Ascending aorta (tissue), 2 donors: Measurements from ENCODE around the gene PIKFYVE. TPM values are rescaled to one million over a fixed set of nuclear protein-coding genes. Genes with fewer than 3 reads are reported as not detected.
A peak's percentile ranks its signal among the peaks of the same experiment; 100 is the strongest.

Experiments
- DNase-seq, 2 donors: peaks; one replicate each; pipeline ENCODE4 v3.0.0-alpha.2; 2019; ENCODE audit warnings: low spot score in 2 of 2
- H3K27ac ChIP-seq, 2 donors: fragments of 200-600 bp; sonication (generic); one replicate each; pipeline ENCODE4 v1.5.1; 2016 to 2017; ENCODE audit warnings: mild to moderate bottlenecking in 1 of 2
- H3K27me3 ChIP-seq: fragments of 200-600 bp; sonication (generic); one replicate; pipeline ENCODE4 v1.5.1; 2017
- H3K36me3 ChIP-seq, 2 donors: fragments of 200-600 bp; sonication (generic); one replicate each; pipeline ENCODE4 v1.5.1; 2016
- H3K4me1 ChIP-seq, 2 donors: fragments of 200-600 bp; sonication (generic); one replicate each; pipeline ENCODE4 v1.5.1; 2016 to 2017; ENCODE audit warnings: mild to moderate bottlenecking in 1 of 2
- H3K4me3 ChIP-seq, 2 donors: fragments of 200-600 bp; sonication (generic); one replicate each; pipeline ENCODE4 v1.5.1; 2016 to 2017; ENCODE audit warnings: mild to moderate bottlenecking in 1 of 2
- H3K9me3 ChIP-seq, 2 donors: fragments of 200-600 bp; sonication (generic); one replicate each; pipeline ENCODE4 v1.5.1; 2016
- intact Hi-C: fragments of 100-400 bp; cut with DNase I; formaldehyde crosslinking; loops from one replicate; pipeline ENCODE4 v1.15.1; 2023
- total RNA-seq: library from RNA; depleted of rRNA; stranded (reverse); fragments of >200 nt; gene quantifications from one replicate; pipeline ENCODE4 v1.1.0, GENCODE V29; 2016
- TF ChIP-seq, protein P1 (sequence below), 3 experiments: fragments of 200-600 bp in 2 of 3; fragments of 450-650 bp in 1 of 3; sonication (generic) in 2 of 3; IDR thresholded peaks; one replicate each; pipeline ENCODE4 v1.5.1; 2016 to 2019; ENCODE audit warnings: antibody characterized with exemption in 3 of 3, mild to moderate bottlenecking in 1 of 3, moderate library complexity in 1 of 3

Gene PIKFYVE
- total RNA-seq, 1 donor from 2014 or later: 12.0 TPM

GRCh38 chr2:208358758-208359631 lies 92.9 kb downstream of the PIKFYVE start:
- intact Hi-C loops: no loop called here
- peaks cover 7 to 13% of the 10 kb centered on the region in 2 donors for H3K36me3 ChIP-seq
- TF ChIP-seq, protein P1, sequence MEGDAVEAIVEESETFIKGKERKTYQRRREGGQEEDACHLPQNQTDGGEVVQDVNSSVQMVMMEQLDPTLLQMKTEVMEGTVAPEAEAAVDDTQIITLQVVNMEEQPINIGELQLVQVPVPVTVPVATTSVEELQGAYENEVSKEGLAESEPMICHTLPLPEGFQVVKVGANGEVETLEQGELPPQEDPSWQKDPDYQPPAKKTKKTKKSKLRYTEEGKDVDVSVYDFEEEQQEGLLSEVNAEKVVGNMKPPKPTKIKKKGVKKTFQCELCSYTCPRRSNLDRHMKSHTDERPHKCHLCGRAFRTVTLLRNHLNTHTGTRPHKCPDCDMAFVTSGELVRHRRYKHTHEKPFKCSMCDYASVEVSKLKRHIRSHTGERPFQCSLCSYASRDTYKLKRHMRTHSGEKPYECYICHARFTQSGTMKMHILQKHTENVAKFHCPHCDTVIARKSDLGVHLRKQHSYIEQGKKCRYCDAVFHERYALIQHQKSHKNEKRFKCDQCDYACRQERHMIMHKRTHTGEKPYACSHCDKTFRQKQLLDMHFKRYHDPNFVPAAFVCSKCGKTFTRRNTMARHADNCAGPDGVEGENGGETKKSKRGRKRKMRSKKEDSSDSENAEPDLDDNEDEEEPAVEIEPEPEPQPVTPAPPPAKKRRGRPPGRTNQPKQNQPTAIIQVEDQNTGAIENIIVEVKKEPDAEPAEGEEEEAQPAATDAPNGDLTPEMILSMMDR (IDR thresholded peaks at IDR 0.05): no peak
- no peaks in the 10 kb centered on the region for H3K27me3 ChIP-seq
- no peaks in the 10 kb centered on the region for H3K9me3 ChIP-seq
- DNase-seq: no peak
- H3K4me3 ChIP-seq: peak overlapping the region in 1 of 2 donors; percentile 21
- H3K4me1 ChIP-seq: no peaks in the 10 kb centered on the region
- H3K27ac ChIP-seq: no peak overlapping the region

GRCh38 chr2:208359632-208359986 lies 93.6 kb downstream of the PIKFYVE start:
- Histone ChIP-seq H3K27me3 (no peaks in the 10 kb centered on the region), H3K4me3 (no peak overlapping the region), H3K9me3 (no peaks in the 10 kb centered on the region), H3K36me3 (peaks cover 3 to 9% of the 10 kb centered on the region in 2 donors), H3K4me1 (no peaks in the 10 kb centered on the region), H3K27ac (no peak overlapping the region)
- TF ChIP-seq, protein P1 (IDR thresholded peaks at IDR 0.05): no peak
- no peak for DNase-seq
- intact Hi-C loops: no loop called here

DNA sequence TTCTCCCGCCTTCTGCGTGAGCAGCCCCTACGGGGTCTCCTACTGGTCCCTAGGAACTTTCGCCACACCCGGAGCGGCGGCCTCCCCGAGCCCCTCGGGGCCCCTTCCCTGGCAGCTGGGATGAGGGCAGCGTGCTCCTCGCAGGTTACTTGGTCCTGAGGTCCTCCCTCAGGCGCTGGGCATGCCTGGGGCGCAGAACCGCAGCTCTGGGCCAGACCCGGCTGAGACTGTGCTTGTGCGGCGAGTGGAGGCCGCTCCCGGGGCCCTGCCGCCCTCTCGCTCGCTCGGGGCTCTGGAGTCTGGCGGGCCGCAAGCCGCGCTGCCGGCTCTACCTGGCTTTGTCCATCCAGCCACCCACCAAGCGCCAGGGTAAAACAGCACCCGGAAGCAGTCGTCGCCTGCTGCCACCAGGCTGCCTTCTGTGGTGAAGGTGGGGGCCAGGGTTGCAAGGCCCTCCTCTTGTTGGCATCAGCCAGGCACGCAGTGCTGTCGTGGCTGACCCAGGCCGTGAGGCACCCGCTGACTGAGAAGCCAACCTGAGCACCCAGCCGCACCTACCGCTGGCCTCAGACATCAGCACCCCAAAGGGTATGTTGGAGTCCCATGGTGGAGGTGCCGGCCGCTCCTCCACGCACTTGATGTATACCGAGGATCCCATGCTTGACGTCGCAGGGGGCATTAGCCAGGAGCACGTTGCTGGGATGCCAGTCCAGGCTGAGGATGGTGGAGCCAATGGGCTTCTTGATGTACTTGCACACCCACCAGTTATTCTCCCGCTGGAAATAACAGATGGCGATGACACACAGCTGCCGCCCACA lies 94.4 kb downstream of the PIKFYVE start:
- DNase-seq: no peak
- intact Hi-C loops: no loop called here
- no peaks in the 10 kb centered on the region for H3K27me3 ChIP-seq

DNA sequence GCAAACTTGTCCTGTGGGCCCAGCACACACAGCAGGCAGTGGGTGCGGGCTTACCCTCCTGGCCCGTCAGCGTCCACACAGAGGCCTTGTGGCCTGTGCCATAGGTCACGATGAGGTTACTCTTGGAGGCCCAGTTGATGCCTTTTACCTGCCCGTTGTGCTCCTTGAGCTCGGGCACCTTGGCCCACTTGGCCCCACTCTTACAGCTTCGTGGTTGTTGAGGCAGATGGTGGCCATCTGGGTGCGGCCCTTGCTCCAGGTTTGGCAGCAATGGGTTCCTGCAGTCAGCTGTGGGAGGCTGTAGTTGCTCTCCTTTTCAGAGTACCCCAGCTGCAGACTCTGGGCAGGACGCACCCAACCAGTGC lies 95.0 kb downstream of the PIKFYVE start:
- no peaks in the 10 kb centered on the region for H3K27me3 ChIP-seq

More for the DNA sequence above, 94.4 kb downstream of the PIKFYVE start:
- Histone ChIP-seq H3K36me3 (peaks cover 1 to 3% of the 10 kb centered on the region in 2 donors), H3K4me3 (no peak overlapping the region), H3K9me3 (peaks cover 0 to 7% of the 10 kb centered on the region in 2 donors), H3K27ac (no peak overlapping the region), H3K4me1 (no peaks in the 10 kb centered on the region)
- TF ChIP-seq, protein P1 (IDR thresholded peaks at IDR 0.05): no peak

GRCh38 chr2:208363485-208363884 lies 97.4 kb downstream of the PIKFYVE start:
- intact Hi-C loops: no loop called here
- Histone ChIP-seq H3K36me3 (peaks cover 0 to 3% of the 10 kb centered on the region in 2 donors), H3K9me3 (peaks cover 0 to 7% of the 10 kb centered on the region in 2 donors), H3K27me3 (no peaks in the 10 kb centered on the region), H3K27ac (no peak overlapping the region), H3K4me3 (no peak overlapping the region), H3K4me1 (no peaks in the 10 kb centered on the region)
- DNase-seq: no peak
- TF ChIP-seq, protein P1 (IDR thresholded peaks at IDR 0.05): no peak

More for the DNA sequence above, 95.0 kb downstream of the PIKFYVE start:
- Histone ChIP-seq H3K4me1 (no peaks in the 10 kb centered on the region), H3K36me3 (peaks cover 0 to 3% of the 10 kb centered on the region in 2 donors), H3K9me3 (peaks cover 0 to 7% of the 10 kb centered on the region in 2 donors), H3K4me3 (no peak overlapping the region), H3K27ac (no peak overlapping the region)
- no peak for DNase-seq
- TF ChIP-seq, protein P1 (IDR thresholded peaks at IDR 0.05): no peak
- intact Hi-C loops: no loop called here
